Measurements from ENCODE around the gene DUOXA2. TPM values are rescaled to one million over a fixed set of nuclear protein-coding genes. Genes with fewer than 3 reads are reported as not detected.
A peak's percentile ranks its signal among the peaks of the same experiment; 100 is the strongest.
"Not testable (repeated sequence)": the region's sequence is repeated elsewhere in the genome, so short reads cannot be mapped to it uniquely, and the experiment has no call there.

Gene DUOXA2
- total RNA-seq = 0.13 TPM in 1 of 2 replicates, not detected in the other

GRCh38 chr15:45114076-45114750, at the start of gene DUOXA2, which contains the start of gene DUOX2:
TSS of gene DUOXA2 (plus strand) at chr15:45114326. CDS start at chr15:45114606, 280 bp downstream.
TSS of gene DUOX2 (minus strand) at chr15:45114172. CDS start at chr15:45113411, 761 bp downstream.
- TF ChIP-seq CTCF (IDR thresholded peaks at IDR 0.05; ENCODE audit: insufficient read depth, low read length, severe bottlenecking) = no peak
- DNase-seq (ENCODE audit: low read depth) (no peak), FAIRE-seq (no peak)
- H3K4me3 ChIP-seq (ENCODE audit: low read depth, low read length) = no peak within 1 kb of the TSS
- H3K36me3 ChIP-seq (ENCODE audit: control insufficient read depth, insufficient read depth, low read length) = peaks cover 4% of the 10 kb centered on the region
- H3K27me3 ChIP-seq (ENCODE audit: control insufficient read depth, insufficient read depth, low read length) = peaks cover 64% of the 10 kb centered on the region

GRCh38 chr15:45064386-45064785, 49.7 kb upstream of the DUOXA2 start:
- DNase-seq (ENCODE audit: low read depth) (no peak), FAIRE-seq (no peak)
- Histone ChIP-seq H3K27me3 (ENCODE audit: control insufficient read depth, insufficient read depth, low read length) (no peaks in the 10 kb centered on the region), H3K4me3 (ENCODE audit: low read depth, low read length) (no peak overlapping the region), H3K36me3 (ENCODE audit: control insufficient read depth, insufficient read depth, low read length) (no peaks in the 10 kb centered on the region)
- TF ChIP-seq CTCF (IDR thresholded peaks at IDR 0.05; ENCODE audit: insufficient read depth, low read length, severe bottlenecking) = no peak

GRCh38 chr15:45069942-45070360, 44.2 kb upstream of the DUOXA2 start:
- H3K36me3 ChIP-seq (ENCODE audit: control insufficient read depth, insufficient read depth, low read length); FAIRE-seq; H3K4me3 ChIP-seq (ENCODE audit: low read depth, low read length); H3K27me3 ChIP-seq (ENCODE audit: control insufficient read depth, insufficient read depth, low read length): not testable (repeated sequence)
- peak; percentile 68 for DNase-seq (ENCODE audit: low read depth)

GRCh38 chr15:45073602-45074001, 40.5 kb upstream of the DUOXA2 start:
- not testable (repeated sequence) for DNase-seq (ENCODE audit: low read depth); H3K27me3 ChIP-seq (ENCODE audit: control insufficient read depth, insufficient read depth, low read length); H3K4me3 ChIP-seq (ENCODE audit: low read depth, low read length); FAIRE-seq; H3K36me3 ChIP-seq (ENCODE audit: control insufficient read depth, insufficient read depth, low read length)

GRCh38 chr15:45075440-45076320, 38.4 kb upstream of the DUOXA2 start:
- FAIRE-seq = peak; percentile 52

GRCh38 chr15:45077391-45077790, 36.7 kb upstream of the DUOXA2 start:
- H3K27me3 ChIP-seq (ENCODE audit: control insufficient read depth, insufficient read depth, low read length); H3K4me3 ChIP-seq (ENCODE audit: low read depth, low read length); FAIRE-seq; DNase-seq (ENCODE audit: low read depth); H3K36me3 ChIP-seq (ENCODE audit: control insufficient read depth, insufficient read depth, low read length): not testable (repeated sequence)

More at GRCh38 chr15:45075440-45076320, 38.4 kb upstream of the DUOXA2 start:
- not testable (repeated sequence) for H3K36me3 ChIP-seq (ENCODE audit: control insufficient read depth, insufficient read depth, low read length); DNase-seq (ENCODE audit: low read depth); H3K4me3 ChIP-seq (ENCODE audit: low read depth, low read length); H3K27me3 ChIP-seq (ENCODE audit: control insufficient read depth, insufficient read depth, low read length)

GRCh38 chr15:45079201-45079600, 34.9 kb upstream of the DUOXA2 start:
- not testable (repeated sequence) for H3K4me3 ChIP-seq (ENCODE audit: low read depth, low read length); H3K27me3 ChIP-seq (ENCODE audit: control insufficient read depth, insufficient read depth, low read length); H3K36me3 ChIP-seq (ENCODE audit: control insufficient read depth, insufficient read depth, low read length); DNase-seq (ENCODE audit: low read depth); FAIRE-seq

- not testable (repeated sequence) for H3K27me3 ChIP-seq (ENCODE audit: control insufficient read depth, insufficient read depth, low read length); H3K4me3 ChIP-seq (ENCODE audit: low read depth, low read length); H3K36me3 ChIP-seq (ENCODE audit: control insufficient read depth, insufficient read depth, low read length); DNase-seq (ENCODE audit: low read depth)
- peak; percentile 36 for FAIRE-seq
Observed at GRCh38 chr15:45079628-45080246, 34.4 kb upstream of the DUOXA2 start.

- H3K27me3 ChIP-seq (ENCODE audit: control insufficient read depth, insufficient read depth, low read length); FAIRE-seq; H3K36me3 ChIP-seq (ENCODE audit: control insufficient read depth, insufficient read depth, low read length); H3K4me3 ChIP-seq (ENCODE audit: low read depth, low read length); DNase-seq (ENCODE audit: low read depth): not testable (repeated sequence)
Observed at GRCh38 chr15:45080593-45080992, 33.5 kb upstream of the DUOXA2 start.

- H3K36me3 ChIP-seq (ENCODE audit: control insufficient read depth, insufficient read depth, low read length); H3K27me3 ChIP-seq (ENCODE audit: control insufficient read depth, insufficient read depth, low read length); FAIRE-seq; H3K4me3 ChIP-seq (ENCODE audit: low read depth, low read length); DNase-seq (ENCODE audit: low read depth): not testable (repeated sequence)
Observed at GRCh38 chr15:45082412-45082811, 31.7 kb upstream of the DUOXA2 start.

Measured in bronchial epithelial cell (primary cell).